Measurements from ENCODE around the gene RAB4B. TPM values are rescaled to one million over a fixed set of nuclear protein-coding genes. Genes with fewer than 3 reads are reported as not detected.
A peak's percentile ranks its signal among the peaks of the same experiment; 100 is the strongest.

Gene RAB4B
- total RNA-seq, 2 experiments from 2014 or later, result 26.6 to 26.9 TPM

- intact Hi-C loops (cut with DNase I, micrococcal nuclease), result no loop called here
- no peak overlapping the region for H3K27ac ChIP-seq (ENCODE audit: low read depth in 1 of 2, low read length in 2 of 2)
- peaks cover 15% of the 10 kb centered on the region for H3K36me3 ChIP-seq (ENCODE audit: insufficient read depth, low read length)
Measured at GRCh38 chr19:40791996-40792395, 13.9 kb downstream of the RAB4B start.

GRCh38 chr19:40797166-40797962 is 19.3 kb downstream of the RAB4B start:
- H3K27me3 Mint-ChIP-seq, result no peaks in the 10 kb centered on the region
- intact Hi-C loops (cut with DNase I, micrococcal nuclease), result no loop called here
- ATAC-seq (ENCODE audit: poor library complexity) (no peak), DNase-seq (no peak)
- peak overlapping the region; percentile 98 for H3K27ac Mint-ChIP-seq
- POLR2A ChIA-PET, result interaction anchor here (0.6 to 6.9 kb wide), 15 partner anchors 10 to 625 kb away, joined by 3 to 198 read pairs (median 6); partner anchors contain the start of genes ACTMAP, HNRNPUL1, MIA and NUMBL
- Histone ChIP-seq H3K27ac (ENCODE audit: low read depth in 1 of 2, low read length in 2 of 2) (peak overlapping the region; percentile 88 to 96), H3K36me3 (ENCODE audit: insufficient read depth, low read length) (peaks cover 15% of the 10 kb centered on the region), H3K4me3 (ENCODE audit: low read length) (peak overlapping the region; percentile 64), H3K9me3 (ENCODE audit: control insufficient read depth in 1 of 2, insufficient read depth in 1 of 2, low read length in 2 of 2) (no peaks in the 10 kb centered on the region), H3K4me1 (ENCODE audit: insufficient read depth, low read length) (peaks cover 37% of the 10 kb centered on the region), H3K27me3 (ENCODE audit: control insufficient read depth in 1 of 2, insufficient read depth in 2 of 2, low read length in 2 of 2) (no peaks in the 10 kb centered on the region)
- H3K36me3 Mint-ChIP-seq (ENCODE audit: low read depth), result peaks cover 43% of the 10 kb centered on the region
- H3K4me3 Mint-ChIP-seq, result peak overlapping the region; percentile 92
- H3K9me3 Mint-ChIP-seq, result no peaks in the 10 kb centered on the region
- peaks cover 34% of the 10 kb centered on the region for H3K4me1 Mint-ChIP-seq (ENCODE audit: low read depth)
- no peak for TF ChIP-seq CTCF (IDR thresholded peaks at IDR 0.05)
- CTCF ChIA-PET, result interaction anchor here (1.2 to 2.3 kb wide), 7 partner anchors 9 to 134 kb away, joined by 3 to 24 read pairs (median 7); partner anchors contain the start of genes COQ8B, ITPKC and RAB4B

More at GRCh38 chr19:40791996-40792395, 13.9 kb downstream of the RAB4B start:
- no peaks in the 10 kb centered on the region for H3K9me3 Mint-ChIP-seq
- H3K4me3 Mint-ChIP-seq, result no peak overlapping the region
- H3K4me1 Mint-ChIP-seq (ENCODE audit: low read depth), result no peaks in the 10 kb centered on the region
- no peaks in the 10 kb centered on the region for H3K27me3 Mint-ChIP-seq
- H3K27ac Mint-ChIP-seq, result peak overlapping the region; percentile 51
- Histone ChIP-seq H3K4me1 (ENCODE audit: insufficient read depth, low read length) (no peaks in the 10 kb centered on the region), H3K4me3 (ENCODE audit: low read length) (no peak overlapping the region), H3K9me3 (ENCODE audit: control insufficient read depth in 1 of 2, insufficient read depth in 1 of 2, low read length in 2 of 2) (no peaks in the 10 kb centered on the region), H3K27me3 (ENCODE audit: control insufficient read depth in 1 of 2, insufficient read depth in 2 of 2, low read length in 2 of 2) (no peaks in the 10 kb centered on the region)
- no peak for ATAC-seq (ENCODE audit: poor library complexity)
- ChIA-PET CTCF (no interaction called here), POLR2A (interaction anchor here (2.1 kb wide), 1 partner anchor 14 kb away, joined by 8 read pairs; the partner anchor contains the start of gene RAB4B)
- no peak for DNase-seq
- TF ChIP-seq CTCF (IDR thresholded peaks at IDR 0.05), result no peak
- peaks cover 30% of the 10 kb centered on the region for H3K36me3 Mint-ChIP-seq (ENCODE audit: low read depth)

- Mint-ChIP-seq H3K36me3 (ENCODE audit: low read depth) (peaks cover 37% of the 10 kb centered on the region), H3K4me1 (ENCODE audit: low read depth) (peaks cover 42% of the 10 kb centered on the region), H3K9me3 (no peaks in the 10 kb centered on the region), H3K27ac (peak overlapping the region; percentile 98), H3K4me3 (peak overlapping the region; percentile 92), H3K27me3 (no peaks in the 10 kb centered on the region)
- CTCF ChIA-PET, result interaction anchor here (0.6 to 2.3 kb wide), 14 partner anchors 9 to 163 kb away, joined by 3 to 24 read pairs (median 5); partner anchors contain the start of genes ACTMAP, COQ8B, ITPKC and NUMBL
- peaks cover 15% of the 10 kb centered on the region for H3K36me3 ChIP-seq (ENCODE audit: insufficient read depth, low read length)
- intact Hi-C loops (cut with DNase I, micrococcal nuclease), result loop anchor here in 1 of 2 experiments (1.0 to 2.0 kb wide), 3 partner anchors 20 to 81 kb away; partner anchors contain the start of genes COQ8B, ITPKC, RAB4B and SNRPA
- DNase-seq (peak; percentile 53 to 89 (median 68)), ATAC-seq (ENCODE audit: poor library complexity) (peak; percentile 37)
- POLR2A ChIA-PET, result interaction anchor here (0.6 to 6.9 kb wide), 26 partner anchors 9 to 626 kb away, joined by 3 to 198 read pairs (median 5); partner anchors contain the start of genes ACTMAP, BLVRB, COQ8B and HNRNPUL1
- no peaks in the 10 kb centered on the region for H3K27me3 ChIP-seq (ENCODE audit: control insufficient read depth in 1 of 2, insufficient read depth in 2 of 2, low read length in 2 of 2)
- peak overlapping the region; percentile 88 to 96 for H3K27ac ChIP-seq (ENCODE audit: low read depth in 1 of 2, low read length in 2 of 2)
- TF ChIP-seq CTCF (IDR thresholded peaks at IDR 0.05), result peak; percentile 40
- H3K4me1 ChIP-seq (ENCODE audit: insufficient read depth, low read length), result peaks cover 44% of the 10 kb centered on the region
- H3K9me3 ChIP-seq (ENCODE audit: control insufficient read depth in 1 of 2, insufficient read depth in 1 of 2, low read length in 2 of 2), result no peaks in the 10 kb centered on the region
- H3K4me3 ChIP-seq (ENCODE audit: low read length), result peak overlapping the region; percentile 64
Measured at GRCh38 chr19:40797963-40798682, 20.1 kb downstream of the RAB4B start.
